ENCODE measurements around the gene ABCA7.

- no peak for TF ChIP-seq CTCF (IDR thresholded peaks at IDR 0.05; ENCODE audit: insufficient read depth, low read length, poor library complexity, severe bottlenecking)
- no peak for TF ChIP-seq EZH2phosphoT487 (conservative IDR thresholded peaks at IDR 0.05; ENCODE audit: low read length)
These were observed 36.6 kb upstream of the ABCA7 start for GRCh38 chr19:1003283-1003682.

Data from SU-DHL-6 (cell line).